ENCODE results near the gene KDSR. TPM values are rescaled to one million over a fixed set of nuclear protein-coding genes. Genes with fewer than 3 reads are reported as not detected.

The KDSR gene, protein sequence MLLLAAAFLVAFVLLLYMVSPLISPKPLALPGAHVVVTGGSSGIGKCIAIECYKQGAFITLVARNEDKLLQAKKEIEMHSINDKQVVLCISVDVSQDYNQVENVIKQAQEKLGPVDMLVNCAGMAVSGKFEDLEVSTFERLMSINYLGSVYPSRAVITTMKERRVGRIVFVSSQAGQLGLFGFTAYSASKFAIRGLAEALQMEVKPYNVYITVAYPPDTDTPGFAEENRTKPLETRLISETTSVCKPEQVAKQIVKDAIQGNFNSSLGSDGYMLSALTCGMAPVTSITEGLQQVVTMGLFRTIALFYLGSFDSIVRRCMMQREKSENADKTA
- 49.7 and 70.7 TPM in 2 replicates for total RNA-seq

DNA sequence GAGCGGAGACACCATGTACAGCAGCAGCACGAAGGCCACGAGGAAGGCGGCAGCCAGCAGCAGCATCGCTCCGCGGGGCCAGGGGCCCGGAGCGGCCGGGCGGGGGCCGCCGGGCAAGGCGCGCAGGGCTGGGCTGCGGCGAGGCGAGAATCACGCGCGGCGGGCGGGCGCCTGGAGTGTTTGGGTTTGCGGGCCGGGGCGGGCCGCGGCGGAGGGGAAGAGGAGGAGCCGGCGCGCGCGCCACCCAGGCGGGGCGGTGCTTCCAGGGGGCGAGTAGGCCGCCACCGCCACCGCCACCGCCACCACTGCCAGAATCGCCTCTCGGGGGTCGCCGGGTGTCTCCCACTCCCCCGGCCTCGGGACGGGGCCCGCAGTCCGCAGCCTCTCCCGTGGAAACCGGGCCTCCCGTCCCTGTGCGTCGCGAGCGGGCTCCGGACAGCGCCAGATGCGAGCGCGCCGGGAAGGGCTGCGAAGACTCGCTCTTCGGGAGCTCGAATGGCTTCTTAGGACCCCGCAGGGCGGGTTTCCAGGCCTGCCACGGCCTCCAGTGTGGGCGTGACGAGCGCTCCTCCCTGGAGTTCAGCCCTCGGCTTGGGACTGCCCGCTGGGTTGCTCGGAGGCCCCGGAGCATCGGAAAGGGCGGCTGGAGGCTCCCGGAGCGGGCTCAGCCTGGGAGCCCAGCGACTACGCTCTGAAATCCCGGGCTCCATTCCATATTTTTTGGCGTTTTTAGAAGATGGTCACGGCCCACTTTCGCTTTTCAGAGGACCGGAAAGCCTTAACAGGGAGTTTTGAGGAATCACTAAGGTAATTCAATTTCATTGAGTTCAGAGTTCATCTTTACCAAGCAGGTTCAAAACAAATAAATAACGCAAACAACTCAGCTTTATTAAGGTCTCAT is at the start of gene KDSR:
Gene KDSR (minus strand): TSS at position 154 of the 901 bp plus-strand sequence. CDS start 88 bp downstream, at position 66.

DNA sequence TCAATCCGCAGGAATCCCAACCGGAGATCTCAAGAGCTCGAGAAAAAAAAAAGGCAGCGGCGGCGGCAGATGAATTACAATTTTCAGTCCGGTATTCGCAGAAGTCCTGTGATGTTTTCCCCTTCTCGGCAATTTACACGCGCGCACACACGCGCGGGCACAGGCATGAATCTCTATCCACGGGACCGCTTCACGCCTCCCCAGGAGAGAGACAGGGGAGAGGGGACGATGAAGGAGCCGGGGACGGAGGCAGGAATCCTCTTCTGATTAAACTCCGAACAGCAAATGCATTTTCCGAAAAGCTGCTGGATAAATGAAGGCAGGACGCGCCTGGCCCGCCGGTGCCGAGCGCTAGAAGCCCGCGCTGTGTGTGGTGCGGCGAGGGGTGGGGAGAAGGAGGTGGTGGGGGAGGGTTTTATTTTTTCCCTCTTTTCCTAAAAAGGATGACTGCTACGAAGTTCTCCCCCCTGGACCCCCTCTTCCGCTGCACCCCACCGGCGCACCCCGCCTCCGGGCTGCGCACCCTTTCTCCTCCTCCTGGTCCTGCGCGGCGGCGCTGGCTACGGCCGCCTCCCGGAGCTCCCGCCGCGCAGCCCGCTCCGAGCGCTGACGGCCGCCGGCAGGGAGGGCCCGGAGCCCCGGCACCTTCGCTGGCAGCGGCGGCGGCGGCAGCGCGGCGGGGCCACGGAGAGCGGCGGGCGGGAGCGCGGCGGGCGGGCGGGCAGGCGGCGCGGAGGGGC is 47.5 kb downstream of the KDSR start, which contains the start of gene BCL2:
Gene BCL2 (minus strand): TSS at position 387 of the 740 bp plus-strand sequence.

Other genes with a start within 250 kb of the KDSR start
- gene BCL2, start 47.4 kb downstream of the KDSR start, total RNA-seq: 2.7 and 3.6 TPM in 2 replicates
- 51.6 and 52.9 TPM in 2 replicates for gene VPS4B, start 55.3 kb upstream of the KDSR start, total RNA-seq
- not detected in 2 replicates for gene SERPINB5, start 109.8 kb upstream of the KDSR start, total RNA-seq
- not detected in 2 replicates for gene SERPINB12, start 175.2 kb upstream of the KDSR start, total RNA-seq
- not detected in 2 replicates for gene SERPINB13, start 220.1 kb upstream of the KDSR start, total RNA-seq